HL-60 (cell line): ENCODE measurements around the gene MARK2.

Source experiments
- DNase-seq, 2 experiments: peaks; one replicate each; pipeline ENCODE4 v3.0.0-alpha.2; 2010 to 2020; ENCODE audit warnings: low read depth in 1 of 2, low spot score in 1 of 2
- H3K27ac ChIP-seq: fragments of 250-450 bp; sonication (Bioruptor Pico); replicated peaks from 2 replicates; pipeline ENCODE4 v1.5.1; 2020; ENCODE audit warnings: mild to moderate bottlenecking, moderate library complexity
- H3K27me3 ChIP-seq: fragments of 250-450 bp; sonication (Bioruptor Pico); 2 replicates; pipeline ENCODE4 v1.5.1; 2021; ENCODE audit warnings: mild to moderate bottlenecking, moderate library complexity; ENCODE audit not compliant: insufficient read depth, poor library complexity, severe bottlenecking
- H3K4me3 ChIP-seq: replicated peaks from 2 replicates; pipeline ENCODE4 v1.5.1; 2011; ENCODE audit warnings: mild to moderate bottlenecking, control low read depth, low read length; ENCODE audit not compliant: insufficient read depth
- GABPA ChIP-seq: IDR thresholded peaks from 2 replicates; pipeline ENCODE4 v1.6.1; 2012; ENCODE audit warnings: low read depth
- POLR2AphosphoS5 ChIP-seq: IDR thresholded peaks from 2 replicates; pipeline ENCODE4 v1.6.1; 2012; ENCODE audit warnings: low read depth
- SPI1 ChIP-seq: IDR thresholded peaks from 2 replicates; pipeline ENCODE4 v1.6.1; 2012; ENCODE audit warnings: low read depth, mild to moderate bottlenecking, borderline replicate concordance
- TF ChIP-seq, protein P1 (sequence below): IDR thresholded peaks from 2 replicates; pipeline ENCODE4 v1.6.1; 2012; ENCODE audit warnings: low read depth; ENCODE audit not compliant: insufficient replicate concordance
- TF ChIP-seq, protein P2 (sequence below): IDR thresholded peaks from one replicate; pipeline ENCODE4 v1.5.1; 2011; ENCODE audit warnings: low read length, control low read depth, inconsistent platforms; ENCODE audit not compliant: insufficient read depth

The MARK2 gene

DNA sequence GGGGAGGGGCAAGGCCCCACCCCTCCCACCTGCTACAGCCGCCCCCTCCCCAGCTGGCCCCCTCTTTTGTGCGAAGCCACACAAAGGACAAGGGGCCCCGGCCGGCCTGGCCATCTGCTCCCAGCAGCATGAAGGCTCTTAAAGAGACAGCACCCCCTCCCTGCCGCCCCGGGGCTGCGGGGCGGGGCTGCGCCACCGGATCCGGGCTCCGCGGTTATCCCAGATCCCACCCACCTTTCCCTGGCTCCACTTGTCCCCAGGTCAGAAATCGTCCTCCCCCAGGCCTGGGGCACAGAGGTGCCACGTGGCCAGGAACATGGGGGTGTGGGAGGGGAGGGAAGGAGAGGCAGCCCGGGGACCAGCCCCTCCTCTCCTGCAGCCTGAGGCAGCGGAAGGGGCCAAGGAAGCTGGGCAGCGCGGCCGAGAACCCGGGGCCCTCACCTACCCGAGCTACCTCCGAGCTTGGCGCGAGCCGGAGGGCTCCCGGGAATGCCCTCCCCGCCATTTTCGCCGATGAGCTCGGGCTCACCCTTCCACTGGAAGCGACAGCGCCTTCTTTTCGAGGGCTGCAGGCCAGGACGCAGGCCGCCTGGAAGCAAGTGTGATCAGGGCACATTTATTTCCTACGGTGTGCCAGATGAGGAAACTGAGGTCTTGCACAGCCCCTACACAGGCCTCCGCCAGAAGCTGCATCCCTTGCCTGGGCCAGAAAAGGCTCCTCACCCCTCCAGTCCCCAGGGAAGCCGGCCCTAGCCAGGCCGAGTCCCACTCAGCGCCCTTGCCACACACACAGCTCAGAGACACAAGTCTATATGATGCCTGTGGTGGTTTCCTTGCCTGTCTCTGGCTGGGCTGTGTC, 80.6 kb downstream of the MARK2 start:
- DNase-seq, result no peak
- no peak overlapping the region for H3K4me3 ChIP-seq
- no peak overlapping the region for H3K27ac ChIP-seq
- peaks cover 21% of the 10 kb centered on the region for H3K27me3 ChIP-seq
- TF ChIP-seq POLR2AphosphoS5 (no peak), GABPA (no peak), SPI1 (no peak)
- TF ChIP-seq, protein P1, sequence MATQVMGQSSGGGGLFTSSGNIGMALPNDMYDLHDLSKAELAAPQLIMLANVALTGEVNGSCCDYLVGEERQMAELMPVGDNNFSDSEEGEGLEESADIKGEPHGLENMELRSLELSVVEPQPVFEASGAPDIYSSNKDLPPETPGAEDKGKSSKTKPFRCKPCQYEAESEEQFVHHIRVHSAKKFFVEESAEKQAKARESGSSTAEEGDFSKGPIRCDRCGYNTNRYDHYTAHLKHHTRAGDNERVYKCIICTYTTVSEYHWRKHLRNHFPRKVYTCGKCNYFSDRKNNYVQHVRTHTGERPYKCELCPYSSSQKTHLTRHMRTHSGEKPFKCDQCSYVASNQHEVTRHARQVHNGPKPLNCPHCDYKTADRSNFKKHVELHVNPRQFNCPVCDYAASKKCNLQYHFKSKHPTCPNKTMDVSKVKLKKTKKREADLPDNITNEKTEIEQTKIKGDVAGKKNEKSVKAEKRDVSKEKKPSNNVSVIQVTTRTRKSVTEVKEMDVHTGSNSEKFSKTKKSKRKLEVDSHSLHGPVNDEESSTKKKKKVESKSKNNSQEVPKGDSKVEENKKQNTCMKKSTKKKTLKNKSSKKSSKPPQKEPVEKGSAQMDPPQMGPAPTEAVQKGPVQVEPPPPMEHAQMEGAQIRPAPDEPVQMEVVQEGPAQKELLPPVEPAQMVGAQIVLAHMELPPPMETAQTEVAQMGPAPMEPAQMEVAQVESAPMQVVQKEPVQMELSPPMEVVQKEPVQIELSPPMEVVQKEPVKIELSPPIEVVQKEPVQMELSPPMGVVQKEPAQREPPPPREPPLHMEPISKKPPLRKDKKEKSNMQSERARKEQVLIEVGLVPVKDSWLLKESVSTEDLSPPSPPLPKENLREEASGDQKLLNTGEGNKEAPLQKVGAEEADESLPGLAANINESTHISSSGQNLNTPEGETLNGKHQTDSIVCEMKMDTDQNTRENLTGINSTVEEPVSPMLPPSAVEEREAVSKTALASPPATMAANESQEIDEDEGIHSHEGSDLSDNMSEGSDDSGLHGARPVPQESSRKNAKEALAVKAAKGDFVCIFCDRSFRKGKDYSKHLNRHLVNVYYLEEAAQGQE, result no peak
- TF ChIP-seq, protein P2, sequence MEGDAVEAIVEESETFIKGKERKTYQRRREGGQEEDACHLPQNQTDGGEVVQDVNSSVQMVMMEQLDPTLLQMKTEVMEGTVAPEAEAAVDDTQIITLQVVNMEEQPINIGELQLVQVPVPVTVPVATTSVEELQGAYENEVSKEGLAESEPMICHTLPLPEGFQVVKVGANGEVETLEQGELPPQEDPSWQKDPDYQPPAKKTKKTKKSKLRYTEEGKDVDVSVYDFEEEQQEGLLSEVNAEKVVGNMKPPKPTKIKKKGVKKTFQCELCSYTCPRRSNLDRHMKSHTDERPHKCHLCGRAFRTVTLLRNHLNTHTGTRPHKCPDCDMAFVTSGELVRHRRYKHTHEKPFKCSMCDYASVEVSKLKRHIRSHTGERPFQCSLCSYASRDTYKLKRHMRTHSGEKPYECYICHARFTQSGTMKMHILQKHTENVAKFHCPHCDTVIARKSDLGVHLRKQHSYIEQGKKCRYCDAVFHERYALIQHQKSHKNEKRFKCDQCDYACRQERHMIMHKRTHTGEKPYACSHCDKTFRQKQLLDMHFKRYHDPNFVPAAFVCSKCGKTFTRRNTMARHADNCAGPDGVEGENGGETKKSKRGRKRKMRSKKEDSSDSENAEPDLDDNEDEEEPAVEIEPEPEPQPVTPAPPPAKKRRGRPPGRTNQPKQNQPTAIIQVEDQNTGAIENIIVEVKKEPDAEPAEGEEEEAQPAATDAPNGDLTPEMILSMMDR, result no peak

DNA sequence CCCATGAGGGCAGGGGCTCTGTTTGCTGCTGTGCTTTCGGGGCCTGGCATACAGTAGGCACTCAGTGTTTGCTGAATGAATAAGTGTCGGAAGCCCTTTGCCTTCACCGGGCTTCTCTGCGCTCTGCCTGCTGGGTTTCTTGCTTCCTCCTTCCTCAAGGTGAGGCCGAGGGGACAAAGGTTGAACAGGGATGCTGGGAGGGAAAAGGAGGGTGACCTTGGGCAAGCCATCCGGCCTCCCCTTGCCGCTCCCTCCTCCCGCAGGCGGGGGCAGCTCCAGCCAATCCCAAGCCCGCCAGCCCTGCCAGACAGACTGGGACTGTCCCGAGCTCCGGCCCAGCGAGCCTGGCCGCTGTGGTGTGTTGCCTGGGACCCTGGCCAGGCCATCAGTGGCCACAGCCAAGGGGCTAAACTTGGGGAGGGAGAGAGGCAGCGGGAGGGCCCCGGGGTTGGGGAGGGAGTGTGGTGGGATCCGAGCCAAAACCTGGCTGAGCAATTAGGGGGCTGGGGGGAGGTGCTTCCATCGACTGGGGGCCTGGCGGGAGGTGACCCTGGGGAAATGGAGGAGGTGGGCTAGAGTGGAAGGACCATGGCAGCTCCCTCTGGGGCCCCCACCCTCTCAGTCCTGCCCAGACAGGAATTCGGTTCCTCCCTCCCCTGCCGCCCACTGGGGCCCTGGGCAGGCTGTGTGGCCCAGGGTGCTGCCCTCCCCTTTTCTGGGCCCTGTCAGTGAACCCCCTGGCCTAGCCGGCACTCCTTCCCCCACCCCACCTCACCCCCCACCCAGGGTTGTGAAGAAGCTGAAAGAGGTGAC, 81.4 kb downstream of the MARK2 start:
- Histone ChIP-seq H3K4me3 (no peak overlapping the region), H3K27ac (no peak overlapping the region), H3K27me3 (peaks cover 21% of the 10 kb centered on the region)
- no peak for DNase-seq
- no peak for TF ChIP-seq POLR2AphosphoS5
- no peak for TF ChIP-seq GABPA
- TF ChIP-seq, protein P2, result no peak

DNA sequence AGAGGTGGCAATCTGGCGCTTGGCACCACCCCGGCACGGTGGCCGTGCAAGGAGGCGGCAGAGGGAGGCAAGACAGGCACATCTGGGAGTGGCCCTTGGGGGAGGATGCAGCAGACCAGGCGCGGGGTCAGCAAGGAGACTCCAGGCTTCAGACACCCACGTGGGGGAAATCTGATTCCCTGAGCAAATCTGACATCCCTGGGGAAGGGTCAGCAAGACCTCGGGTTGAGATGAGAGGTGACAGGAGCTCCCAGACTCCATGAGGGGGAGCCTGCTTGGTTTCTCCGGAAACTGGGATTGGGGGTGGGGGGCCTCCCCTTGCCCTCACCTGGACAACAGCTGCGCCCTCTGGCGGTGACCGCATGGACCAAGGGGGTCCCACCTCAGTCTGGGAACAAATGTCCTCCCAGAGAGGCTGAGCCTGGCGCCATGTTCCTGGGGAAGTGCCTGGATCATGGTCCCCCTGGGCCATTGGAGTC, 82.1 kb downstream of the MARK2 start:
- Histone ChIP-seq H3K27ac (no peak overlapping the region), H3K4me3 (no peak overlapping the region), H3K27me3 (peaks cover 17% of the 10 kb centered on the region)
- DNase-seq, result no peak
- TF ChIP-seq, protein P2, result no peak
- TF ChIP-seq SPI1 (no peak), POLR2AphosphoS5 (no peak), GABPA (no peak)
- TF ChIP-seq, protein P1, result no peak
